ENCODE results near the gene SALL3.

Gene SALL3

GRCh38 chr18:78965260-78965659, 14.4 kb upstream of the SALL3 start:
- DNase-seq (ENCODE audit: low read depth in 1 of 2, low spot score in 1 of 2) = no peak

GRCh38 chr18:78965917-78966792, 13.5 kb upstream of the SALL3 start:
- DNase-seq (ENCODE audit: low read depth in 1 of 2, low spot score in 1 of 2) = no peak

DNA sequence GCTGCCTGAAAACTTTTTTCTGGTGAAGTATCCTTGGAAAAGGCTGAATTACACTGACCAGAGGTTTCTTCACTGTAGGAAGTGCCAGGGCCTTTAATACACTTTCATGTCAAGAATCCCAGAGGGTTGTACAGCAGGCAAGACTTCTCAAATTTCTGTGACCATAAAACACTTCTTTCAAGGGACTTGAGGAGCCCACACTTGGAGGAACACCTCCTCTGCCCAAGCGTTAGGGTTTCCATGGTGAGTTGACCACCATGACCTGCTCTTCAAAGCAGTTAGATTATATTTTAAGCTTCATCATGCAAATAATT, 12.9 kb upstream of the SALL3 start:
- no peak for DNase-seq (ENCODE audit: low read depth in 1 of 2, low spot score in 1 of 2)

DNA sequence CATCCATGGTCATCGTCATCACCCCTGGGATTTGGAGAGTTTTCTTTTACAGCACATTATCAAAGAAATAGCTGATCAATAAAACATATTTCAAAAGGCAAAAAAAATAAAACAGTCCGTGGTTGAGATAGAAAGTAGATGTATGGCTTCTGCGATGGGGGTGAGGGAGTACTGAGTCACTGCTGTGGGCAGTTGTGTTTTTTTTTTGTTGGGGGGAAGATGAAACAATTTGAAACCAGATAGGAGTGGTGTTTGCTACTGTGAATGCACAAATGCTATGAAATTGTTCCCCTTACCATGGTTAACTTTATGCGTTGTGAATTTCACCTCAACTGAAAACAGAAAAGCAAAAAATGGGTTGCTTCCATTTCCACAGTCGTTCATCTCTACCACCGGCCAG, 11.9 kb upstream of the SALL3 start:
- no peak for DNase-seq (ENCODE audit: low read depth in 1 of 2, low spot score in 1 of 2)

- no peak for DNase-seq (ENCODE audit: low read depth in 1 of 2, low spot score in 1 of 2)
Measured at GRCh38 chr18:78969574-78970315, 9.9 kb upstream of the SALL3 start.

DNA sequence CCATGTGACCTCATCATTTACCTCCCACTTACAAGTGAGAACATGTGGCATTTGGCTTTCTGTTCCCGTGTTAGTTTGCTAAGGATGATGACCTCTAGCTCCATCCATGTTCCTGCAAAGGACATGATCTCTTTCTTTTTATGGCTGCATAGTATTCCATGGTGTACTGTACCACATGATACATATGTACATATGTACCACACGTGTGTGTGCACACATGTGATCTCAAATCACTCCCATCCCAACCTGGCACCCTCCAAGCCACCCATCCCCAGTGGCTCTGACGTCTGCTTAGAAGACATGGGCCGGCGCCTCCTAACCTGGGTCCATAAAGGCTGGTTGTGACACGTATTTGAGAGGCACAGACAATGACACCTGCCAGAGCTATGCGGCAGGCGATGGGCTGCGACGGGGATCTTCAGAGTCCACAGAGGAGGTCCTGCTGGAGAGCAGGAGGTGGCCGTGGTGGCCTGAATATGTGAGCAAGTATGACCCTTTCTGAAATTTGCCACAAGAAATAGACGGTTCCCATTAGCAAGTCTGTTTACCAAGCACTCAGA, 8.8 kb upstream of the SALL3 start:
- DNase-seq (ENCODE audit: low read depth in 1 of 2, low spot score in 1 of 2) = no peak

- no peak for DNase-seq (ENCODE audit: low read depth in 1 of 2, low spot score in 1 of 2)
Measured at GRCh38 chr18:78971511-78972245, 7.9 kb upstream of the SALL3 start.

- no peak for DNase-seq (ENCODE audit: low read depth in 1 of 2, low spot score in 1 of 2)
Measured at GRCh38 chr18:78972385-78972918, 7.2 kb upstream of the SALL3 start.

- DNase-seq (ENCODE audit: low read depth in 1 of 2, low spot score in 1 of 2) = no peak
Measured at GRCh38 chr18:78972930-78973331, 6.7 kb upstream of the SALL3 start.

DNA sequence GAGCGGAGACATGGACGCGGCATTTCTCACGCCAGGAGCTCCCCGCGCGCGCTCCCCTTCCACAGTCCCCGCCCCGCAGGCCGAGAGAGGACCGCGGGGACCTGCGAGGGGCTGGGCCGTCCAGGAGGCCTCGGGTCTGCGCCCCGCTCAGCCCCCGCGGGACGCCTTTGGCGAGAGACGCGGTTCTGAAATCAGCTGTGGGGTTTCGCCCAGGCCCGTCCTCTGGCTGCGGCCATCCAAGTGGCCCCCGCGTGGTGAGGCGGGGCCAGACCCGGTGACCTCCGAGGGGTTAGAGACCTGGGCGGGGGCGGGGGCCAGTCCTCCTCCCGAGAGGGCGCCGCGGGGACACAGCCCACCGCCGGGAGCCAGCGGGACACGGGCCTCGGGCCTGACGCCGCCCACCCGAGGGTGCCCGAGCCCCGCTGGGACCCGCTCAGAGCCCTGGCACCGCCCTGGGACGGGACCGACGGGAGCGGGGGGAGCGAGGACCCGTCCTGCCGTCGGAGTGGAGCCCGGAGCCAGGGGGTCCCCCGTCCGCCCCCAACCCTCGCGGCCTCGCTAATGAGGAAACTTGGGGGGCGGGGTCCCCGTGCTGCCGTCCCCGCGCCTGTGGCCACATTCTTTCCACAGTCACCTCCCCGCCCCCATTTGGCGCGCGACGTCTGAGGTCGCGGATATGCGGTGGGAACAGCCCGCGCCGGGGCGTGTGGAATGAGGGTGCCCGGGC, 6.1 kb upstream of the SALL3 start:
- no peak for DNase-seq (ENCODE audit: low read depth in 1 of 2, low spot score in 1 of 2)

DNA sequence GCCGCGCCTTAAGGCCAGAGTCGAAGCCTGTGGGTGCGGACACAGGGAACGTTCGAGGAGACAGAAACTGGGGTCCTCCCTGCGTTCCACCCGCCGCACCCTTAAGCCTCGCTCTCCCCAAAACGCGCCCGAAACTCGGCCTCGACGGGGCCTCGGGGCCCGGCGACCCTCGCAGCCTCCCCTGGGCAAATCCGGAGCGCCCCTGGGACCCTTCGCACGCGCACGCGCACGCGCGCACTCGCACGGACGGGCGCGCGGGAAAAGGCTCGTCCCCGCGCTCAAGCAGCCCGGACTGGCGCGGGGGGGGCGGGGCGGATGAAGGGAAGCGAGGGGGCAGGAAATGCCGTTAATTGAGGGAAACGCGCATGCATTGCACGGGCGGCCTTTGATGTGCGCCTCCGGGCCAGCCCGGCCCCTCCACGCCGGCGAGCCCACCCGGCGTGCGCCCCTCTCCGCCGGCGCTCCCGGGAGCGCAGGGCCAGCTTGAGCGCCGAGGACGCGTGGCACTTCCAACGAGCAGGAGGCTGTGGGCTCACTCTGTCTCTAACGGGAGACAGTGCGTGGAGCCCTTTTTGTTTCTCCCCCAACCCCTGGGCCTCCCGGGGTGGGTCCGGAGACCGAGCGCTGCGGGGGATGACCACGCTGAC, 5.4 kb upstream of the SALL3 start:
- DNase-seq (ENCODE audit: low read depth in 1 of 2, low spot score in 1 of 2) = no peak

- DNase-seq (ENCODE audit: low read depth in 1 of 2, low spot score in 1 of 2) = no peak
Measured at GRCh38 chr18:78975292-78975691, 4.3 kb upstream of the SALL3 start.

GRCh38 chr18:78975699-78976335, 3.8 kb upstream of the SALL3 start:
- DNase-seq (ENCODE audit: low read depth in 1 of 2, low spot score in 1 of 2) = no peak

DNA sequence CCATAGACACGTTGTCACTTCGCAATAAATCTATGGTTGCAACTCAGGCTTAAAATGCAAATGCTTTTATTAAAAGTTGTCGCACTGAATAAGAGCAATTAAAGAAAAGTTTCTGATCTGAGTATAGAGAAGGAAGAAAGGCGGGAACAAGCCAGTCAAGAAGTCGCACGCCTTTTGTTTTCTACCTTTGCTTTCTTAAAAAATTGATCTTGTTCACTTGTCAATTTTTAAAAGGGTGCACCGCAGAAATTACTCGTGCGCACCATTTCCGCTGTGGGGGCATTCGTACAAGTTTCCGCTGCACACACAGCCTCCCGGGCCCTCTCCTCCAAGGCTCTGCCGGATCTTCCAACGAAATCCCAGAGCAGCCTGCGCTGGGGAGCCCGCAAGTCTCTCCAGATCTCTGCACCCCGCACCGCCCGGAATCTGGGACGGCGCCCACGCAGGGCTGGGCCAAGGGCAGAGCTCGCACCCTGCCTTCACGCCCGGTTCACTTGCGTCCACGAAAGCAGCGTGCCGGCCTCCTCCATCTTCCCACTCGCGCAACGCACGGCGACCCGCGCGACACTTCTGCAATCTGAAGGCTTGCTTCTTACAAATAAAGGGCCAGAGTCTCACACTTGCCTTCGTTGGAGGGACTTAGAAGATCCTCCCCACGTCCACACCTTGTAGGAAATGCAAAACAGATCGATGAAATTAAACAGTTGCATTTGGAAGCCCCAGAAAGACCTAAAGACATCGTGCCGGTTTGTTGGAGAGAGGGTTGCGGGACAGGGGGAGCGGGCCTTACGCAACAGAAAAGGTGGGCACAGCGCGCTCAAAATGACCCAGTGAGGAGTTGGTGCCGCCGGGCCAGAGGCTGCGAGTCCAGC, 2.6 kb upstream of the SALL3 start:
- no peak for DNase-seq (ENCODE audit: low read depth in 1 of 2, low spot score in 1 of 2)

GRCh38 chr18:78977637-78978348, 1.8 kb upstream of the SALL3 start:
- DNase-seq (ENCODE audit: low read depth in 1 of 2, low spot score in 1 of 2) = no peak

GRCh38 chr18:78978349-78979055, 1.1 kb upstream of the SALL3 start:
- no peak for DNase-seq (ENCODE audit: low read depth in 1 of 2, low spot score in 1 of 2)

GRCh38 chr18:78979056-78979729, 425 bp upstream of the SALL3 start:
- DNase-seq (ENCODE audit: low read depth in 1 of 2, low spot score in 1 of 2) = no peak

Data from activated CD4-positive, alpha-beta T cell treated with anti-CD3 and anti-CD28 coated beads, Interleukin-2, amount 50 U/mL, for 24 hours (primary cell).